HL-60 (cell line): Measurements from ENCODE around the gene CDC42EP4.

ENCODE experiments used
- DNase-seq, 2 experiments: peaks; one replicate each; pipeline ENCODE4 v3.0.0-alpha.2; 2010 to 2020; ENCODE audit warnings: low read depth in 1 of 2, low spot score in 1 of 2
- H3K27ac ChIP-seq: fragments of 250-450 bp; sonication (Bioruptor Pico); replicated peaks from 2 replicates; pipeline ENCODE4 v1.5.1; 2020; ENCODE audit warnings: mild to moderate bottlenecking, moderate library complexity
- H3K27me3 ChIP-seq: fragments of 250-450 bp; sonication (Bioruptor Pico); 2 replicates; pipeline ENCODE4 v1.5.1; 2021; ENCODE audit warnings: mild to moderate bottlenecking, moderate library complexity; ENCODE audit not compliant: insufficient read depth, poor library complexity, severe bottlenecking
- H3K4me3 ChIP-seq: replicated peaks from 2 replicates; pipeline ENCODE4 v1.5.1; 2011; ENCODE audit warnings: mild to moderate bottlenecking, control low read depth, low read length; ENCODE audit not compliant: insufficient read depth
- CTCF ChIP-seq: IDR thresholded peaks from one replicate; pipeline ENCODE4 v1.5.1; 2011; ENCODE audit warnings: low read length, control low read depth, inconsistent platforms; ENCODE audit not compliant: insufficient read depth
- GABPA ChIP-seq: IDR thresholded peaks from 2 replicates; pipeline ENCODE4 v1.6.1; 2012; ENCODE audit warnings: low read depth
- POLR2AphosphoS5 ChIP-seq: IDR thresholded peaks from 2 replicates; pipeline ENCODE4 v1.6.1; 2012; ENCODE audit warnings: low read depth
- SPI1 ChIP-seq: IDR thresholded peaks from 2 replicates; pipeline ENCODE4 v1.6.1; 2012; ENCODE audit warnings: low read depth, mild to moderate bottlenecking, borderline replicate concordance
- TF ChIP-seq, protein P1 (sequence below): IDR thresholded peaks from 2 replicates; pipeline ENCODE4 v1.6.1; 2012; ENCODE audit warnings: low read depth; ENCODE audit not compliant: insufficient replicate concordance

Gene CDC42EP4

DNA sequence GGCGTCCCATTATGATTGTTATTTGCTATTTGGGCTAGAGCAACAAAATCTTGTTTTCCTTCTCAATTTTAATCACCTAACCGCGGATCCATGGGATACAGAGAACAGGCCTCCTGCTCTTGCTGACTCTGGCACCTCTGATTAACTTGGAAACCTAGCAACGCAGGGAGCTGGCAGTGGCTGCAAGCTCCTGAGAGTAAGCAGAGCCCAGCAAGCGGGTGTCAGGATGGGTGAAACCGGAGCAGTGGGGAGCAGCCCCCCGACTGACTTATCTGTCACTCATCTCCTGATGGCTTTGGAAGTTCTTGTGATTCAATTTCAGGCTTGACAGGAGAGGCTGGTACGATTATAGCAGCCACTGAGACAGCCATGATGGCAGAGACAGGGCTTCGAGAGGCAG lies 45.5 kb upstream of the CDC42EP4 start:
- no peak for DNase-seq
- Histone ChIP-seq H3K27me3 (no peaks in the 10 kb centered on the region), H3K4me3 (no peak overlapping the region), H3K27ac (no peak overlapping the region)
- TF ChIP-seq GABPA (no peak), CTCF (no peak), POLR2AphosphoS5 (no peak), SPI1 (no peak)
- TF ChIP-seq, protein P1, sequence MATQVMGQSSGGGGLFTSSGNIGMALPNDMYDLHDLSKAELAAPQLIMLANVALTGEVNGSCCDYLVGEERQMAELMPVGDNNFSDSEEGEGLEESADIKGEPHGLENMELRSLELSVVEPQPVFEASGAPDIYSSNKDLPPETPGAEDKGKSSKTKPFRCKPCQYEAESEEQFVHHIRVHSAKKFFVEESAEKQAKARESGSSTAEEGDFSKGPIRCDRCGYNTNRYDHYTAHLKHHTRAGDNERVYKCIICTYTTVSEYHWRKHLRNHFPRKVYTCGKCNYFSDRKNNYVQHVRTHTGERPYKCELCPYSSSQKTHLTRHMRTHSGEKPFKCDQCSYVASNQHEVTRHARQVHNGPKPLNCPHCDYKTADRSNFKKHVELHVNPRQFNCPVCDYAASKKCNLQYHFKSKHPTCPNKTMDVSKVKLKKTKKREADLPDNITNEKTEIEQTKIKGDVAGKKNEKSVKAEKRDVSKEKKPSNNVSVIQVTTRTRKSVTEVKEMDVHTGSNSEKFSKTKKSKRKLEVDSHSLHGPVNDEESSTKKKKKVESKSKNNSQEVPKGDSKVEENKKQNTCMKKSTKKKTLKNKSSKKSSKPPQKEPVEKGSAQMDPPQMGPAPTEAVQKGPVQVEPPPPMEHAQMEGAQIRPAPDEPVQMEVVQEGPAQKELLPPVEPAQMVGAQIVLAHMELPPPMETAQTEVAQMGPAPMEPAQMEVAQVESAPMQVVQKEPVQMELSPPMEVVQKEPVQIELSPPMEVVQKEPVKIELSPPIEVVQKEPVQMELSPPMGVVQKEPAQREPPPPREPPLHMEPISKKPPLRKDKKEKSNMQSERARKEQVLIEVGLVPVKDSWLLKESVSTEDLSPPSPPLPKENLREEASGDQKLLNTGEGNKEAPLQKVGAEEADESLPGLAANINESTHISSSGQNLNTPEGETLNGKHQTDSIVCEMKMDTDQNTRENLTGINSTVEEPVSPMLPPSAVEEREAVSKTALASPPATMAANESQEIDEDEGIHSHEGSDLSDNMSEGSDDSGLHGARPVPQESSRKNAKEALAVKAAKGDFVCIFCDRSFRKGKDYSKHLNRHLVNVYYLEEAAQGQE: no peak

DNA sequence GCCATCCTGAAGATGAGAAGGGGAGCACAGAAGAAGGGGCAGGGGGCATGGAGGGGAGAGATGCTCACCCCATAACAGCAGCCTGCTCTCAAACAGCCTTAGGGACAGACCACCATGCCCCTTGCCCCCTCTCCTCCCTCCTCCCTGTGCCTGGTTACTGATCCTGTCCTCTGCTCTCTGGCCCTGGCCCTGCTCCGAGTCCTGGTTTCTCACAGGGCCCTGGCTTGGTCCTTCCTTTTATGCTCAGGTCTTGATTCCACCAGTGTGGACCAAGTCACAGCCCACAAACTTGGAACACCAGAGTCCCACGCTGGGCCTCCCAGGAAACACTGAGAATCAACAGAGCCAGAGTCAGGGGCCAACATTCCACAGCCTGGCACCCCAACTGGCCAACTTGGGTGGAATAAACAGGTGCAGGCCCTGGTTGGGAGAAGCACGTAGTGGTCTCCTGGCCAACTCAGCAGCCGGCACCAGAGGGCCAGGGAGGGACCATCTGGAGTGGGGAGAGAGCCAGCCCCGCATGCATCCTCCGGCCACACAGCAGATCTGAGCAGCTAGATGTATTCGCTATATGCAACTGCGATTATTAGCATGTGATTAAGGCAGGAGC lies 44.9 kb upstream of the CDC42EP4 start:
- Histone ChIP-seq H3K27me3 (no peaks in the 10 kb centered on the region), H3K27ac (no peak overlapping the region), H3K4me3 (no peak overlapping the region)
- DNase-seq: no peak
- no peak for TF ChIP-seq SPI1
- TF ChIP-seq POLR2AphosphoS5: no peak
- no peak for TF ChIP-seq GABPA
- TF ChIP-seq CTCF: no peak
- TF ChIP-seq, protein P1: no peak

DNA sequence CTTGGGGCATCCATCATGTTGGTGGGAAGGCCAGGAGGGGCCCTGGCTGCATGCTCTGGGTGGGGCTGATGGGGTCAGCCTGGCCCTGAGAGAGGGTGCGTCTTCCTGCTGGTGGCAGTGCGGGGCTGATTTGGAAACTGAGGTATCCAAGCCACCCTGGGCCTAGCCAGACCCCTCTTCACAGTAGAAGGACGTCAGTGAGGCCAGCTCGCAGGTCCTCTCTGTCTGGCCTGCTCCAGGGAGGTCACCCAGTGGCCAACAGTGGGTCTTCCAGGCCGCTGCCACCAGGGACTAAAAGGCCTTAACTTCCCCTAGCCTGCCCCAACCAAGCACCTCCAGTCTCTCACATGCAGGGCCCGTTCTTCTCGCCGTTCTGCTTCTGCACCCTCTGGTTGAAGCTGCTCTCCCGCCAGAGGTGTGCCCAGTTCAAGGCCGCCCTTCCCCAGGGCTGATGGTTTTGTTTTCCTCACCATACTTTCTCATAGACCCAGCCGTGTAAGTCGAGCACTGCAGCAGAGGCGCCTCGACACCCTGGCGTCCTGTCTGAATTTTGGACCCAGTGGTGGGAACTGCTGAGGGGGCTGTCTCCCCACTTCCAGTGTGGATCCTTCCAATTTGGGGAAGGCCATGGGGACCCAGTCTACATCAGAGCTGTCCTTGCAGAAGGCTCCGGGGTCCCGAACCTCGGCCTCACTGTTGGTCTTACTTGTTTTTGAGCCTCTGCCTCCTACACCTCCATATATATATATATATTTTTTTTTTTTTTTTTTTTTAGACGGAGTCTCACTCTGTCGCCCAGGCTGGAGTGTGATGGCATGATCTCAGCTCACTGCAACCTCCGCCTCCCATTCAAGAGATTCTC lies 42.9 kb upstream of the CDC42EP4 start:
- H3K27ac ChIP-seq: no peak overlapping the region
- DNase-seq: no peak
- no peaks in the 10 kb centered on the region for H3K27me3 ChIP-seq
- H3K4me3 ChIP-seq: no peak overlapping the region
- no peak for TF ChIP-seq SPI1
- TF ChIP-seq, protein P1: no peak
- TF ChIP-seq POLR2AphosphoS5: no peak
- no peak for TF ChIP-seq GABPA
- no peak for TF ChIP-seq CTCF
